Endothelial cell (in vitro differentiated cells): ENCODE results near the gene FHL3. TPM values are rescaled to one million over a fixed set of nuclear protein-coding genes. Genes with fewer than 3 reads are reported as not detected.

ENCODE experiments used
- DNase-seq: peaks from one replicate; pipeline ENCODE4 v3.0.0; 2021; ENCODE audit warnings: low spot score
- H3K27ac Mint-ChIP-seq: one replicate; pipeline ENCODE4 v1.8.0; 2021; ENCODE audit warnings: mixed read lengths, inconsistent platforms; ENCODE audit not compliant: unreplicated experiment
- H3K27me3 Mint-ChIP-seq: one replicate; pipeline ENCODE4 v1.8.0; 2021; ENCODE audit warnings: mild to moderate bottlenecking, moderate library complexity, mixed read lengths, inconsistent platforms; ENCODE audit not compliant: unreplicated experiment
- H3K36me3 Mint-ChIP-seq: one replicate; pipeline ENCODE4 v1.8.0; 2021; ENCODE audit warnings: mild to moderate bottlenecking, low read depth, mixed read lengths, inconsistent platforms; ENCODE audit not compliant: unreplicated experiment
- H3K4me1 Mint-ChIP-seq: one replicate; pipeline ENCODE4 v1.8.0; 2021; ENCODE audit warnings: mild to moderate bottlenecking, mixed read lengths, inconsistent platforms; ENCODE audit not compliant: unreplicated experiment
- H3K4me3 Mint-ChIP-seq: one replicate; pipeline ENCODE4 v1.8.0; 2021; ENCODE audit warnings: mild to moderate bottlenecking, mixed read lengths, inconsistent platforms; ENCODE audit not compliant: unreplicated experiment
- H3K9me3 Mint-ChIP-seq: one replicate; pipeline ENCODE4 v1.8.0; 2021; ENCODE audit warnings: mixed read lengths, inconsistent platforms; ENCODE audit not compliant: unreplicated experiment
- CTCF ChIP-seq: fragments of 200-600 bp; sonication (generic); IDR thresholded peaks from one replicate; pipeline ENCODE4 v1.5.0; 2021; ENCODE audit warnings: antibody characterized with exemption; ENCODE audit not compliant: unreplicated experiment
- total RNA-seq: library from RNA; stranded (reverse); fragmentation: NEBNext Ultra II Directional; extraction: Animal tissue kit (Norgen Biotek cat#: 25700); gene quantifications from one replicate; pipeline ENCODE4 v1.2.1, GENCODE V29; 2021; ENCODE audit not compliant: unreplicated experiment

The FHL3 gene
- total RNA-seq, 1 donor from 2014 or later = 142 TPM

- Mint-ChIP-seq H3K27me3 (peaks cover 9% of the 10 kb centered on the region), H3K4me3 (no peak overlapping the region), H3K36me3 (no peaks in the 10 kb centered on the region), H3K27ac (no peak overlapping the region), H3K4me1 (peaks cover 39% of the 10 kb centered on the region), H3K9me3 (no peaks in the 10 kb centered on the region)
- no peak for DNase-seq
- no peak for TF ChIP-seq CTCF
These were observed 45.2 kb upstream of the FHL3 start for GRCh38 chr1:38050397-38051078.

- peak overlapping the region; percentile 86 for H3K4me3 Mint-ChIP-seq
- H3K4me1 Mint-ChIP-seq = peaks cover 27% of the 10 kb centered on the region
- no peak for TF ChIP-seq CTCF
- peaks cover 13% of the 10 kb centered on the region for H3K27me3 Mint-ChIP-seq
- no peaks in the 10 kb centered on the region for H3K9me3 Mint-ChIP-seq
- H3K27ac Mint-ChIP-seq = no peak overlapping the region
- H3K36me3 Mint-ChIP-seq = no peaks in the 10 kb centered on the region
- DNase-seq = peak; percentile 61
These were observed 42.4 kb upstream of the FHL3 start for GRCh38 chr1:38047603-38048141.

GRCh38 chr1:38046884-38047602, 41.7 kb upstream of the FHL3 start:
- peak; percentile 87 for DNase-seq
- peaks cover 13% of the 10 kb centered on the region for H3K27me3 Mint-ChIP-seq
- H3K9me3 Mint-ChIP-seq = no peaks in the 10 kb centered on the region
- H3K4me1 Mint-ChIP-seq = peaks cover 30% of the 10 kb centered on the region
- peak overlapping the region; percentile 86 for H3K4me3 Mint-ChIP-seq
- no peak for TF ChIP-seq CTCF
- no peak overlapping the region for H3K27ac Mint-ChIP-seq
- H3K36me3 Mint-ChIP-seq = no peaks in the 10 kb centered on the region

- no peak for TF ChIP-seq CTCF
- Mint-ChIP-seq H3K4me1 (peaks cover 33% of the 10 kb centered on the region), H3K27me3 (peaks cover 9% of the 10 kb centered on the region), H3K27ac (no peak within 1 kb of the TSS), H3K9me3 (no peaks in the 10 kb centered on the region), H3K36me3 (no peaks in the 10 kb centered on the region), H3K4me3 (peak within 1 kb of the TSS; percentile 86)
- no peak for DNase-seq
These were observed 41.1 kb upstream of the FHL3 start, which contains the start of gene POU3F1 for GRCh38 chr1:38046333-38046883. POU3F1 (minus strand) TSS chr1:38046793; CDS start chr1:38046743, 50 bp downstream.
